Stimulated activated CD4-positive, alpha-beta T cell treated with anti-CD3 and anti-CD28 coated beads, Interleukin-2, amount 100 ng/mL, for 4 hours (primary cell): Measurements from ENCODE around the gene FAM222B.
A peak's percentile ranks its signal among the peaks of the same experiment; 100 is the strongest.
"Not testable (repeated sequence)": the region's sequence is repeated elsewhere in the genome, so short reads cannot be mapped to it uniquely, and the experiment has no call there.

Source experiments
- DNase-seq: peaks from one replicate; pipeline ENCODE4 v3.0.0-alpha.2; 2020; ENCODE audit warnings: low read depth

The FAM222B gene

GRCh38 chr17:28842282-28843012 lies at the start of gene FAM222B:
Gene FAM222B, minus strand, starts transcription at chr17:28842790. Its CDS starts 76,123 bp downstream, at chr17:28766667.
- peak; percentile 77 for DNase-seq

GRCh38 chr17:28892024-28892423 lies 49.4 kb upstream of the FAM222B start:
- DNase-seq, result no peak

GRCh38 chr17:28891201-28891600 lies 48.6 kb upstream of the FAM222B start:
- DNase-seq, result no peak

DNA sequence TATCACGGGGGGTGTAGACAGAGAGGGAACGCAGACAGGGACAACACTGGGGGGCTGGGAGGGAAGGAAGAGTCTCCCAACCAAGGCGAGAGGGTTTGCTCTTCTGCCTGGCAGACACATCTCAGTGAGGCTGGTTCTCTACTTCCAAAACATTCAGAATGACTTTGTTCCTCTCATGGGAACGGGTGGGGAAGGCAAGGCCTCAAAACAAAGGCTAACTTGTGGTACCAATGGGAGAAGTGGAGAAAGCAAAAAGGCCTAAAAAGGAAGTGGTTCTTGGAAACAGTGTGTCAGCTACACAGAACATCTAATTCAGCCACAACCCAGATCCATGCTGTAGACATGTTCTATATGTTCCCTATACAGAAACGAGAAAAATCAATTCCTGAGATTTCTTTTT lies 47.4 kb upstream of the FAM222B start:
- DNase-seq, result no peak

GRCh38 chr17:28888832-28889231 lies 46.2 kb upstream of the FAM222B start:
- DNase-seq, result no peak

- DNase-seq, result no peak
Measured at GRCh38 chr17:28887871-28888471, 45.4 kb upstream of the FAM222B start.

GRCh38 chr17:28885951-28886350 lies 43.4 kb upstream of the FAM222B start:
- no peak for DNase-seq

- DNase-seq, result no peak
Measured at GRCh38 chr17:28885363-28885762, 42.8 kb upstream of the FAM222B start.

DNA sequence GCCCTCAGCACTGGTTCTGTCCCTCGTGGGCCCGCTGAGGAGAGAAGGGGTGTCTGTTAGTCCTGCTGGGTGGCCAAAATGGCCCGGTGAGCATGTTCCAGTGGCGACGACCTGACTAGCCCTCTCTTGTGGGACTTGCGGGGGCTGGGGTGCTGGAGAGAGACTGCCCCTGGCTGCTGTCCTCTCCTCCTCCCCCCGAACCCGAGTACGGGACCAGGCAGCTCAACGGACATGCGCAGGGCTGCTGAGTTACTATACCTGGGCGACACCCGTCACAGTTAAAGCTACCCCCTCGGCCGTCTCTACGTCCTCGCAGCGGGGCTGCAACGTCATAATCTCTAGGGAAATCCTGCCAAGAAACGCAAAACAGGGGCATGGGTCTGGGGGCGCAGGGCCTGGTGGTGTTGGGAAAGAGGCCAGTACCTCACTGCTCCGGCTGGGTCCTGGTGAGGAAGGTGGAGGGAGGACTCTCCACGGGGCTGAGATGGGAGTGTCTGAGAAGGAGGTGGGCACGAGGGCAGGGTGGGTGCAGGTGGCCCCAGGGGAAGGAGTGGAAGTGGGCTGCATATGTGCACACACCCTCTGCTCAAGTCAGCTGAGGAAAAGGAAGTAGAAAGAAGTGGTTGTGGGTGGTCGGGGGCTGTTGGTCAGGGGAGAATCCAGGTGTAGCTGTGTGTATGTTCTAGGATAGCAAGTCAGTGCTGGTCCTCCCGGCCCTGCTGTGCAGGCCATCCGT lies 41.5 kb upstream of the FAM222B start:
- DNase-seq, result no peak

DNA sequence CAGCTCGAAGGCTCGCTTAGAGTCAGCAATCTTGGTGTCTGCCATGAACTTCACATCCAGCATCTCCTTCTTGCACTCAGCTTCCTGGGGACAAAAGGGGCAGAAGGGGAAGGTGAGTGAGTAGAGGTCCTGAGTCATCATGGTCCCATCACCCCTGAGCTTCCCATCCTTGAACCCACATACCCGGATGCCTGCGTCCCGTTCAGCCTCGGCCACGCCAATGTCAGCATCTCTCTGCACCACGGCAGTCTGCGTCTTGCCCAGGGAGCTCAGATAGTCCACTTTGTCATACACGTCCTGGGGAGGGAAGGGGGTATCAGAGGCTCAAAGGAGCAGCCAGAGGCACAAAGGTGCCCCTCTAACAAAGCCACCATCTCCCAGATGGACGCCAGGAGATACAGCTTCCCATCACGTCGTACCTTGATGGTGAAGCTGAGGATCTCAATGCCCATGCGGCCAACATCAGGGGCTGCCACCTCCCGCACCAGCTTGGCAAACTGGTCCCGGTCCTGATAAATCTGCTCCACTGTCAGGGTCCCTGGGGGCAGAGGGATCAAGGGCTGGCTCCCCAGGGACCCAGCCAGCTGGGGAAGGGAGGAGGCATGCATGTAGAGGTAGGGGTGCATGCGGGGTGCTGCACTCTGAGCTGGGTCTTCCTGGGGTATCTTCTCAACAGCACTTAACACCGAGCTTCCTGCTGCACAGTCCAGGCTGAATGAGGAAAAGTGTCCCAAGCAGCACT lies 39.7 kb upstream of the FAM222B start:
- DNase-seq, result no peak

- DNase-seq, result no peak
Measured at GRCh38 chr17:28881533-28882056, 39.0 kb upstream of the FAM222B start.

GRCh38 chr17:28880572-28880945 lies 38.0 kb upstream of the FAM222B start:
- no peak for DNase-seq

GRCh38 chr17:28879886-28880571 lies 37.4 kb upstream of the FAM222B start:
- no peak for DNase-seq

- DNase-seq, result no peak
Measured at GRCh38 chr17:28878981-28879380, 36.4 kb upstream of the FAM222B start.

DNA sequence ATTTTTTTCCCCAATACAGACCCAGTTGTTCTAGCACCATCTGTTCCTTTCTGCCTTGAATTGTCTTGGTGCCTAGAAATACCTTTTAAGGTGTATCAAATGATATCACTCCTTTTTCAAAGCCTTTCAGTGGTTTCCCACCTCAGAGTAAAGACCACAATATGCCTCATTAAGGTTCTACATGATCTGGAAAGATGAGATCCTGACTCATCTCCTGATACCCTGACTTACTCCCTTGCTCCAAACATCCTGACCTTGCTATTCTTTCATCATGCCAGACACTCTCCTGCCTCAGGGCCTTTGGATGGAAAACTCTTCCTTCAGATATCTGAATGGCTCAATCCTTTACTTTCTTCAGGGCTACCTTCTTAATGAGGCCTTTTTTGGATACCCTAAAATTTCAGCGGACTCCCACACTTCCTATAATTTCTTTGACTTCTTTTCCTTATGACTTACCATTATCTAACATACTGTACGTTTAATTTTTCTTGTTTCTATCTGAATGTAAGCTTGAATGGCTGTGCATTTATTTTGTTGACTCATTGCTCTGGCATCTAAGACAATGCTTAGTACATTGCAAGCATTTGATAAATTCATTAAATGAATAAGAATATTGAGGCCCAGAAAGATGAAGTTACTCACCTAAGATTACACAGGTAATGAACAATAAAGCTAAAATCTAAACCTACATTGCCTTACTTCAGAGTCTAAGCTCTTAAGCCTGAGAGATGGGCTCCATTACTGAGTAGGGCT lies 35.7 kb upstream of the FAM222B start:
- no peak for DNase-seq

DNA sequence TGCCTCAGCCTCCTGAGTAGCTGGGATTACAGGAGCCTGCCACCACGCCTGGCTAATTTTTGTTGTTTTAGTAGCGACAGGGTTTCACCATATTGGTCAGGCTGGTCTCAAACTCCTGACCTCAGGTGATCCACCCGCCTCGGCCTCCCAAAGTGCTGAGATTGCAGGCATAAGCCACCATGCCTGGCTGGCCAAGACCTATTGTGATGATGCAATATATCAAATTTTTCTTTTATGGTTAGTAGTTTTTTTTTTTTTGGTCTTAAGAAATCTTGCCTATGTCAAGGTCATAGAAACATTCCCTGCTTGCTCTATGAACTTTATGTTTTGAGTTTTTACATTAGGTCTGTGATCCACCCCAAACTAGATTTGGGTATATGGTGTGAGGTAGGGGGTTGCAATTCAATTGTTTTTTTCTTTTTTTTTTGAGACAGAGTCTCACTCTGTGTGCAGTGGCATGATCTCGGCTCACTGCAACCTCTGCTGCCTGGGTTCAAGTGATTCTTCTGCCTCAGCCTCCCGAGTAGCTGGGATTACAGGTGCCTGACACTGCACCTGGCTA lies 34.6 kb upstream of the FAM222B start:
- not testable (repeated sequence) for DNase-seq

GRCh38 chr17:28875848-28876550 lies 33.4 kb upstream of the FAM222B start:
- no peak for DNase-seq

GRCh38 chr17:28874750-28875149 lies 32.2 kb upstream of the FAM222B start:
- no peak for DNase-seq

DNA sequence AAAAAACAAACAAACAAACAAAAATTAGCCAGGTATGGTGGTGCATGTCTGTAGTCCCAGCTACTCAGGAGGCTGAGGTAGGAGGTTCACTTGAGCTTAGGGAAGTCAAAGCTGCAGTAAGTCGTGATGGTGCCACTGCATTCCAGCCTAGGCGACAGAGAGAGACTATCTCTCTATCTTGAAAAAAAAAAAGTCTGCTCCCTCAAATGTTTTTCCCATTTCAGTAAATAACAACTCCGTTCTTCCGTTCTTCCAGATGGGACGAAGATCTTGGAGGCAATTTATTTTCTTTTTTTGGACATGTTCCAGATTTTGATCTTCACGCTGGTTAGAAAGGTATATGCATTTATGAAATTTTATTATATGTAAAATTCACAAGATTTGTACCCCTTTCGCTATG lies 31.2 kb upstream of the FAM222B start:
- DNase-seq, result no peak

DNA sequence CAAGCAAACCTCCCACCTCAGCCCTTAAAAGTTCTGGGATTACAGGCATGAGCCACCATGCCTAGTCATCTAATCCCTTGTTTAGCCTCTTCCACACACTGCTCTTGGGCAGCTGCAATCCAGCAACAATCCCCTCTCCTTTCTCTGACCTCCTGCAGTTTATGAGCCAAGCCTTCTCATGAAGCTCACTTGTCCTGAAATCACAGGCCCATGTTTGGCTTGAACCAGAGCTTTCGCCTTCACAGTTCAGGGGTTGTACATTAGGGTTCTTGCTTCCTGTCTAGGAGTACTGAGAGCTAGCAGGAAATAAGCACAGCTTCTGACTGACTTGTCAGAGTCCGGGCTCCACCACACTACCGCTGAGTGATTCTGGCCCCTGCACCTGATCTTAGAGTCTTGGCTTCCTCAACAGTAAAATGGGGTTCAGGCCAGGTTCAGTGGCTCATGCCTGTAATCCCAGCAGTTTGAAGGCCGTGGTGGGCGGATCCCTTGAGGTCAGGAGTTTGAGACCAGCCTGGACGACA lies 28.5 kb upstream of the FAM222B start:
- DNase-seq, result no peak
